NCI-H446 treated with DMSO at 0.1 percent for 48 hours (cell line): ENCODE measurements around the gene BTBD9.
"Not testable (repeated sequence)": the region's sequence is repeated elsewhere in the genome, so short reads cannot be mapped to it uniquely, and the experiment has no call there.

Experiments
- DNase-seq: peaks from one replicate; lab custom pipeline; 2025; lab: John Stamatoyannopoulos, UW

Gene BTBD9

GRCh38 chr6:38429546-38429945 is 210.2 kb downstream of the BTBD9 start:
- DNase-seq = no peak

GRCh38 chr6:38427492-38428210 is 212.1 kb downstream of the BTBD9 start:
- no peak for DNase-seq

- DNase-seq = not testable (repeated sequence)
Measured at GRCh38 chr6:38425788-38426488, 213.8 kb downstream of the BTBD9 start.

- DNase-seq = no peak
Measured at GRCh38 chr6:38423746-38424145, 216.0 kb downstream of the BTBD9 start.

GRCh38 chr6:38420207-38420606 is 219.5 kb downstream of the BTBD9 start:
- DNase-seq = no peak

GRCh38 chr6:38417521-38417920 is 222.2 kb downstream of the BTBD9 start:
- DNase-seq = no peak

- DNase-seq = no peak
Measured at GRCh38 chr6:38415231-38416005, 224.3 kb downstream of the BTBD9 start.

- DNase-seq = no peak
Measured at GRCh38 chr6:38413102-38413800, 226.5 kb downstream of the BTBD9 start.

- no peak for DNase-seq
Measured at GRCh38 chr6:38407192-38407591, 232.5 kb downstream of the BTBD9 start.

GRCh38 chr6:38406096-38406495 is 233.6 kb downstream of the BTBD9 start:
- no peak for DNase-seq

GRCh38 chr6:38404900-38405556 is 234.7 kb downstream of the BTBD9 start:
- DNase-seq = peak; percentile 68

- peak; percentile 20 for DNase-seq
Measured at GRCh38 chr6:38404355-38404754, 235.4 kb downstream of the BTBD9 start.

- DNase-seq = no peak
Measured at GRCh38 chr6:38403548-38403947, 236.2 kb downstream of the BTBD9 start.

- no peak for DNase-seq
Measured at GRCh38 chr6:38400764-38401163, 239.0 kb downstream of the BTBD9 start.

- no peak for DNase-seq
Measured at GRCh38 chr6:38400101-38400500, 239.6 kb downstream of the BTBD9 start.

GRCh38 chr6:38396209-38396608 is 243.5 kb downstream of the BTBD9 start:
- DNase-seq = no peak

GRCh38 chr6:38393986-38394385 is 245.7 kb downstream of the BTBD9 start:
- no peak for DNase-seq

- peak; percentile 63 for DNase-seq
Measured at GRCh38 chr6:38391626-38392579, 247.8 kb downstream of the BTBD9 start.

GRCh38 chr6:38391206-38391605 is 248.5 kb downstream of the BTBD9 start:
- DNase-seq = no peak

GRCh38 chr6:38389875-38390274 is 249.9 kb downstream of the BTBD9 start:
- no peak for DNase-seq

- DNase-seq = no peak
Measured at GRCh38 chr6:38387971-38388370, 251.8 kb downstream of the BTBD9 start.
